Measurements from ENCODE around the gene MANSC1. TPM values are rescaled to one million over a fixed set of nuclear protein-coding genes. Genes with fewer than 3 reads are reported as not detected.
A peak's percentile ranks its signal among the peaks of the same experiment; 100 is the strongest.

The MANSC1 gene
- polyA plus RNA-seq, 4 donors, result 5.4 to 39.4 (median 15.1) TPM

DNA sequence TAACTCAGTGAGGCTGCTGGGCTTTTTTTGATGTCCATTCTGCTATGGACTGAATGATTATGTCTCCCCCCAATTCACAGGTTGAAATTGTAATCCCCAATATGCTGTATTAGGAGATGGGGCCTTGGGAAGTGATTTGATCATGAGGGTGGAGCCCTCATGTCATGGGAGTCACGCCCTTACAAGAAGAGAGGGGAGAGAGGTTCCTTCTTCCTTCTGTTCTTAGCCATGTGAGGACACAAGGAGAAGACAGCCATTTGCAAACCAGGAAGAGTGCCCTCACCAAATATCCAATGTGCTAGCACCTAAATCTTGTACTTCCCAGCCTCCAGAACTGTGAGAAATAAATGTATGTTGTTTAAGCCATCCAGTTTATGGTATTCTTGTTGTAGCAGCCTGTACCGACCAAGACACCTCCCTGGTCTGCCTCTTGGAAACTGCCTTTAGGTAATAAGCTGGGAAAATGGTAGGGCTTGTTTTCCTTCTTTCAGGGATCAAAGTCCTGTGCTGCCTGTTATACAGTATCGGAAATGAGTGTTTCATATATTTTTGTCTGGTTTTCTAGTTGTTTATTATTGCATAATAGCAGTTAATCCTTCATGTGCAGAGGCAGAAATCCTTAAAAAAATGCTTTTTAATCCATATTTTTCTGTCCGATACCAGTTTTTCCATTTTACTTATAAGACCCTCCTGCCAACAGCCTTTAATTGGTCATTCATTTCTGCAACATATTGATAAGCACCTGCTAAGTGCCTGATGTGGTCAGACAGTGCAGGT, 23.1 kb upstream of the MANSC1 start:
- H3K36me3 ChIP-seq (ENCODE audit: control insufficient read depth in 3 of 3, insufficient read depth in 2 of 3, low read depth in 1 of 3, low read length in 3 of 3), result peaks cover 2 to 14% (median 3%) of the 10 kb centered on the region in 3 donors
- 52 to 69% (median 62%) methylated on average over 4 of the region's 4 CpGs for WGBS, 3 donors
- H3K27ac ChIP-seq (ENCODE audit: low read depth in 1 of 3, low read length in 2 of 3), result peak overlapping the region in 1 of 3 donors; percentile 52
- DNase-seq, result peak in 1 of 2 donors; percentile 59
- FAIRE-seq, result no peak
- peaks cover 2 to 9% (median 4%) of the 10 kb centered on the region in 3 donors for H3K4me1 ChIP-seq (ENCODE audit: control insufficient read depth in 3 of 3, insufficient read depth in 2 of 3, low read depth in 1 of 3, low read length in 2 of 3)
- H3K27me3 ChIP-seq (ENCODE audit: control insufficient read depth in 3 of 3, insufficient read depth in 3 of 3, low read length in 3 of 3), result no peaks in the 10 kb centered on the region
- H3K9me3 ChIP-seq (ENCODE audit: control insufficient read depth in 2 of 2, insufficient read depth in 1 of 2, low read depth in 1 of 2, low read length in 1 of 2), result peaks cover 0 to 5% of the 10 kb centered on the region in 2 donors
- H3K4me3 ChIP-seq (ENCODE audit: low read depth in 1 of 3, low read length in 3 of 3), result no peak overlapping the region

DNA sequence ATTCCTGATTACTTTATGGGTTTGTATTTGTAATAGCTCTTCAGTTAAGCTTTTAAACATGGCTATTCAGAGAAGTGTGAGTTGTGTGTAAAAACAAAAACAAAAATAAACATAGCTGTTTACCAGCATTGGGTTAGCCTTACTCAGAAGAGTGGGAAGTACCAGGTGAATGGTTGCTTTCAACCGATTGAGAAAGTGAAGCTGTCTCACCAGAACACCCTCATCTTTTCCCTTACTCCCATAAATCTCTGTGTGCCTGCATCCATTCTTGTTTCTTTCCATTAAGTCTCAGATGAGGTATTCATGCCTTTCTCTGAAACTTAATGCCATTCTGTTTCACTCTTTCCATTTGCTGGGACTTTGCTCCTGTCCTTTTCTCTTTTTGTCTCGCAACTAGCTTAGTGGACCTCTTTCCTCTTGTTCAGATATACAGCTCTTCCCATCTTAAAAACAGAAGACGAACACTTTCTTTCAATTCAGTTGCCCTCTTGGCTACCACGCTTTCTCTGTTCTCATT, 17.5 kb upstream of the MANSC1 start:
- H3K4me3 ChIP-seq (ENCODE audit: low read depth in 1 of 3, low read length in 3 of 3), result no peak overlapping the region
- H3K27me3 ChIP-seq (ENCODE audit: control insufficient read depth in 3 of 3, insufficient read depth in 3 of 3, low read length in 3 of 3), result no peaks in the 10 kb centered on the region
- H3K27ac ChIP-seq (ENCODE audit: low read depth in 1 of 3, low read length in 2 of 3), result no peak overlapping the region
- no peak for FAIRE-seq
- H3K36me3 ChIP-seq (ENCODE audit: control insufficient read depth in 3 of 3, insufficient read depth in 2 of 3, low read depth in 1 of 3, low read length in 3 of 3), result peaks cover 0 to 21% (median 1%) of the 10 kb centered on the region in 3 donors
- H3K9me3 ChIP-seq (ENCODE audit: control insufficient read depth in 2 of 2, insufficient read depth in 1 of 2, low read depth in 1 of 2, low read length in 1 of 2), result no peaks in the 10 kb centered on the region
- no peak for DNase-seq
- no peaks in the 10 kb centered on the region for H3K4me1 ChIP-seq (ENCODE audit: control insufficient read depth in 3 of 3, insufficient read depth in 2 of 3, low read depth in 1 of 3, low read length in 2 of 3)
- WGBS, 3 donors, result 89 to 98% (median 93%) methylated on average over 4 of the region's 4 CpGs

DNA sequence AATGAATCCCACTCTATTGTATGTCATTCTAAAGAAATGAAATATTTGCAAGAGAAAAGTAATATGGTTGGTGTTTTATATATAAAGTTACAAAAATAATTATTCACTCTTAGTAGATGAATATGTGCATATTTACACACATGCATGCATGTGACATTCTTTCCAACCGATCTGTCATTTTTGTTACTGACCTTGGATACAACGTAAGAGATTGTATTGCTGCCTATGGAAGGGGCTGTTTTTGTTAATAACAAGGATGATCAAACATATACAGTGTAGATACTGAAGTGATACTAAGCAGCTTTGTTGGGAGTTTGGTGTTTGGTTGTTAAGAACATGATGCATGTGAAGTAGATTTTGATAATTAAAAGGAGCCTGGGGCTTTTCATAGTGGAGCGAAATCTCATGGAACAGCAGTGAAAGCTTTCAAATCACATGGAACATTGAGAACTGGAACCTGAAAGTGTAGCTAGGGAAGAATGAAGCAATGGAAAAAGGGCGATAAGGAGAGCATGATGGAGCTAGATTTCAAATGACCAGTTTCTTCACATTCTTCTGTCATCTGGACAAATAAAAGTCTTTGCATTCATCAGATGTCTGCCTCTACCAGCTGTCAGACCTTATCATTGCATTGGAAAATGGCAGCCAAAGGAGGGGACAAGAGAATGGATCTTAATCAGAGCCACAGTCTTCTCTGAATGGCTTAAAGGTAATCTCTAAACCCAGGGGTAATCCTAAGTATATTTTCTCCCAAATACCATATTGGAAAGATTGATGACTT, 16.8 kb upstream of the MANSC1 start:
- 89 to 96% (median 92%) methylated on average over 4 of the region's 4 CpGs for WGBS, 3 donors
- DNase-seq (no peak), FAIRE-seq (no peak)
- H3K4me1 ChIP-seq (ENCODE audit: control insufficient read depth in 3 of 3, insufficient read depth in 2 of 3, low read depth in 1 of 3, low read length in 2 of 3), result no peaks in the 10 kb centered on the region
- no peak overlapping the region for H3K4me3 ChIP-seq (ENCODE audit: low read depth in 1 of 3, low read length in 3 of 3)
- no peaks in the 10 kb centered on the region for H3K9me3 ChIP-seq (ENCODE audit: control insufficient read depth in 2 of 2, insufficient read depth in 1 of 2, low read depth in 1 of 2, low read length in 1 of 2)
- H3K36me3 ChIP-seq (ENCODE audit: control insufficient read depth in 3 of 3, insufficient read depth in 2 of 3, low read depth in 1 of 3, low read length in 3 of 3), result peaks cover 0 to 19% (median 0%) of the 10 kb centered on the region in 3 donors
- no peaks in the 10 kb centered on the region for H3K27me3 ChIP-seq (ENCODE audit: control insufficient read depth in 3 of 3, insufficient read depth in 3 of 3, low read length in 3 of 3)
- H3K27ac ChIP-seq (ENCODE audit: low read depth in 1 of 3, low read length in 2 of 3), result no peak overlapping the region

DNA sequence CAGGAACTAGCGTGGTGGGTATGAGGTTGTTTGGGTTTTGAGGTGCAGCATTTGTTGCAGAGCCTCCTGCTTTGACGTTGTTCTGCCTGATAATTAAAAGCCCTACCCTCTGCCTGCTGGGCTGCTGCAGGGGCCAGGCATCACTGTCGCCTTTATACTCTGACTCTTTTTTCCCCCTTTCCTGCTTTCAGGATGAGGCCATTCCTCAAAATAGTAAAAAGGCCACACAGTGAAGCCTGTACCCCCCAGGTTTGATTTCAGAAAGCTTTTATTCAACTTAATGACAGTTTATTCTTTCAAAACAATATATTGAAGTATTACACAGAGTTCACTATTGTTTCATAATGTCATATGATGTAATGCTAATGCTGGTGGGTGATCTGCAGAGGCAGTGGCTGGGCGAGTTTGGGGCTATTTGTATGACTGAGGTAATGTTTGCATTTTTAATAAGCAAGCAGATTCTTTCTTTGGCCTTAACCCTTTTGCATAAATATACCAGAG, 15.9 kb upstream of the MANSC1 start:
- no peaks in the 10 kb centered on the region for H3K27me3 ChIP-seq (ENCODE audit: control insufficient read depth in 3 of 3, insufficient read depth in 3 of 3, low read length in 3 of 3)
- FAIRE-seq (no peak), DNase-seq (no peak)
- no peak overlapping the region for H3K4me3 ChIP-seq (ENCODE audit: low read depth in 1 of 3, low read length in 3 of 3)
- peaks cover 0 to 16% (median 0%) of the 10 kb centered on the region in 3 donors for H3K36me3 ChIP-seq (ENCODE audit: control insufficient read depth in 3 of 3, insufficient read depth in 2 of 3, low read depth in 1 of 3, low read length in 3 of 3)
- H3K9me3 ChIP-seq (ENCODE audit: control insufficient read depth in 2 of 2, insufficient read depth in 1 of 2, low read depth in 1 of 2, low read length in 1 of 2), result no peaks in the 10 kb centered on the region
- peak overlapping the region in 1 of 3 donors; percentile 44 for H3K27ac ChIP-seq (ENCODE audit: low read depth in 1 of 3, low read length in 2 of 3)
- no peaks in the 10 kb centered on the region for H3K4me1 ChIP-seq (ENCODE audit: control insufficient read depth in 3 of 3, insufficient read depth in 2 of 3, low read depth in 1 of 3, low read length in 2 of 3)
- 52 to 60% (median 58%) methylated on average over 4 of the region's 4 CpGs for WGBS, 3 donors

- DNase-seq, result no peak
- no peak overlapping the region for H3K4me3 ChIP-seq (ENCODE audit: low read depth in 1 of 3, low read length in 3 of 3)
- no peak overlapping the region for H3K27ac ChIP-seq (ENCODE audit: low read depth in 1 of 3, low read length in 2 of 3)
- no peaks in the 10 kb centered on the region for H3K4me1 ChIP-seq (ENCODE audit: control insufficient read depth in 3 of 3, insufficient read depth in 2 of 3, low read depth in 1 of 3, low read length in 2 of 3)
- WGBS, 3 donors, result 85 to 92% (median 90%) methylated on average over 5 of the region's 5 CpGs
- no peak for FAIRE-seq
- H3K27me3 ChIP-seq (ENCODE audit: control insufficient read depth in 3 of 3, insufficient read depth in 3 of 3, low read length in 3 of 3), result no peaks in the 10 kb centered on the region
- peaks cover 0 to 16% (median 0%) of the 10 kb centered on the region in 3 donors for H3K36me3 ChIP-seq (ENCODE audit: control insufficient read depth in 3 of 3, insufficient read depth in 2 of 3, low read depth in 1 of 3, low read length in 3 of 3)
- no peaks in the 10 kb centered on the region for H3K9me3 ChIP-seq (ENCODE audit: control insufficient read depth in 2 of 2, insufficient read depth in 1 of 2, low read depth in 1 of 2, low read length in 1 of 2)
Measured at GRCh38 chr12:12365446-12365802, 15.4 kb upstream of the MANSC1 start.

DNA sequence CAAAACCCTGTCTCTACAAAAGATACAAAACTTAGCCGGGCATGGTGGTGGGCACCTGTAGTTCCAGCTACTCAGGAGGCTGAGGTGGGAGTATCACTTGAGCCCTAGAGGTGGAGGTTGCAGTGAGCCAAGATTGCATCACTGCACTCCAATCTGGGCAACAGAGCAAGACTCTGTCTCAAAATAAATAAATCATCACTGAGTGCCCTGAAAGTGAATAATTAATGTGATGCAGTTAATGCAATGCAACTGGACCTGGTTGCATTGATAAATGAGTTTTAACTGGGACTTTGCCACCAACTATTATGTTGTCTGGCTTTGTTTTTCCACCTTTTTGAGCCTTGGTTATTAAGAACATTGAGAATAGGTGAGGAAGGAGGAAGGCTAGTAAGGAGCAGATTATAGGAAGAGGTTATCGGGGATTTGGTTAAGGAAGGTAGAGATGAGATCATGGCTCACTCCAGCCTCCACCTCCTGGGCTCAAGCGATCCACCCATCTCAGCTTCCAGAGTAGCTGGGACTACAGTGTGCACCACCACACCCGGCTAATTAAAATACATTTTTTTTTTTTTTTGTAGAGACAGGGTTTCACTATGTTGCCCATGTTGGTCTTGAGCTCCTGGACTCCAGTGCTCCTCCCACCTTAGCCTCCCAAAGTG, 14.9 kb upstream of the MANSC1 start:
- 92 to 98% (median 95%) methylated on average over 4 of the region's 4 CpGs for WGBS, 3 donors
- no peak for FAIRE-seq
- no peak overlapping the region for H3K27ac ChIP-seq (ENCODE audit: low read depth in 1 of 3, low read length in 2 of 3)

GRCh38 chr12:12358528-12358927, 8.5 kb upstream of the MANSC1 start:
- DNase-seq, result no peak
- WGBS, 3 donors, result 52 to 64% (median 58%) methylated on average over 4 of the region's 4 CpGs
- FAIRE-seq, result no peak
- H3K27me3 ChIP-seq (ENCODE audit: control insufficient read depth in 3 of 3, insufficient read depth in 3 of 3, low read length in 3 of 3), result no peaks in the 10 kb centered on the region
- H3K9me3 ChIP-seq (ENCODE audit: control insufficient read depth in 2 of 2, insufficient read depth in 1 of 2, low read depth in 1 of 2, low read length in 1 of 2), result no peaks in the 10 kb centered on the region
- H3K36me3 ChIP-seq (ENCODE audit: control insufficient read depth in 3 of 3, insufficient read depth in 2 of 3, low read depth in 1 of 3, low read length in 3 of 3), result peaks cover 0 to 7% (median 0%) of the 10 kb centered on the region in 3 donors
- H3K4me3 ChIP-seq (ENCODE audit: low read depth in 1 of 3, low read length in 3 of 3), result peak overlapping the region in 2 of 3 donors; percentile 74 to 84
- H3K27ac ChIP-seq (ENCODE audit: low read depth in 1 of 3, low read length in 2 of 3), result peak overlapping the region in 2 of 3 donors; percentile 98 to 99
- peaks cover 0 to 27% (median 4%) of the 10 kb centered on the region in 3 donors for H3K4me1 ChIP-seq (ENCODE audit: control insufficient read depth in 3 of 3, insufficient read depth in 2 of 3, low read depth in 1 of 3, low read length in 2 of 3)

More for the DNA sequence above, 14.9 kb upstream of the MANSC1 start:
- Histone ChIP-seq H3K4me1 (ENCODE audit: control insufficient read depth in 3 of 3, insufficient read depth in 2 of 3, low read depth in 1 of 3, low read length in 2 of 3) (no peaks in the 10 kb centered on the region), H3K4me3 (ENCODE audit: low read depth in 1 of 3, low read length in 3 of 3) (no peak overlapping the region), H3K27me3 (ENCODE audit: control insufficient read depth in 3 of 3, insufficient read depth in 3 of 3, low read length in 3 of 3) (no peaks in the 10 kb centered on the region), H3K36me3 (ENCODE audit: control insufficient read depth in 3 of 3, insufficient read depth in 2 of 3, low read depth in 1 of 3, low read length in 3 of 3) (peaks cover 0 to 16% (median 0%) of the 10 kb centered on the region in 3 donors), H3K9me3 (ENCODE audit: control insufficient read depth in 2 of 2, insufficient read depth in 1 of 2, low read depth in 1 of 2, low read length in 1 of 2) (no peaks in the 10 kb centered on the region)
- DNase-seq, result no peak

Measured in small intestine (tissue), 7 donors.